GM12873 (cell line): ENCODE data around the gene RTF2.
"Not testable (repeated sequence)": the region's sequence is repeated elsewhere in the genome, so short reads cannot be mapped to it uniquely, and the experiment has no call there.

ENCODE experiments used
- CTCF ChIP-seq: IDR thresholded peaks from 2 replicates; pipeline ENCODE4 v1.5.1; 2012; ENCODE audit warnings: low read depth, mild to moderate bottlenecking, moderate library complexity, low read length, control low read depth; ENCODE audit not compliant: insufficient read depth; ENCODE audit errors: missing control alignments

The RTF2 gene

DNA sequence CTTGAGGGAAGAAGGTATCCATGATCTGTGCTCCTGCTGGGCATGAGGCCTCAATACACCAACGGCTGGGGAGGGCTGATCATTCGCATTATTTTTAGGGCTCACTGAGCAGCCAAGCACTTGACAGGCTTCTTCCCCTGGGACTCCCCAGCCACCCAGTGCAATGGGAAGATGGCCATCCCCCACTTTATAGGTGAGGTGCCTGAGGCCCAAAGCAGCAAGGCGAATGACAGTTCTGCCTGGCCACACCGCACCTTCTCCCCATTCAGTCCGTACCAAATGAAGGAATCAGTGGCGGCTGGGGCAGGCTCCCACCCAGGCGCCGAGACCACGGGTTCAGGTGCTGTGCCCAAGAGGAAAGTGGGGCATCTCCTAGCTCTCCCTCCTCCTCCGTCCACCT is 51.8 kb downstream of the RTF2 start:
- TF ChIP-seq CTCF = no peak

DNA sequence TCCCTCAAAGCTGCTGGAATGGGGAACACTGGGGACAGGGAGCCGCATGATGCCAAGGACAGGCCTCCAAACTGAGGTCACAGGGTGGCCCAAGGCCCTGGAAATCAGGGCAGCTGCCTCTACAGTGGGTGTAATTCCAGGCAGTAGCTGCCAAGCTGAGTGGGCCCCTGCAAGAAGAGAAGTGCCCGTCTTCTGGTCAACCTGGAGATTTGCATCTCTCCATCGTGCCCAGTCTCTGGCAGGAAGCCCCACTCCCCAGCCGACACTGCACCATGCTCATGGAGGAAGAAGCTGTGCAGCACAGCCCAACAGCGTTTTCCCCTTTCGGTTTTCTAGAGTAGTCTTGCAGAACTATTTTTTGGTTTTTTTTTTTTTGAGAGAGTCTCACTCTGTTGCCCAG is 53.9 kb downstream of the RTF2 start:
- no peak for TF ChIP-seq CTCF

GRCh38 chr20:56524444-56524843 is 56.0 kb downstream of the RTF2 start, which contains the start of gene FAM209A:
TSS of gene FAM209A (plus strand) at chr20:56524744. CDS start at chr20:56524809, 65 bp downstream.
- TF ChIP-seq CTCF = not testable (repeated sequence)

- no peak for TF ChIP-seq CTCF
Observed at GRCh38 chr20:56527521-56527920, 59.1 kb downstream of the RTF2 start.

DNA sequence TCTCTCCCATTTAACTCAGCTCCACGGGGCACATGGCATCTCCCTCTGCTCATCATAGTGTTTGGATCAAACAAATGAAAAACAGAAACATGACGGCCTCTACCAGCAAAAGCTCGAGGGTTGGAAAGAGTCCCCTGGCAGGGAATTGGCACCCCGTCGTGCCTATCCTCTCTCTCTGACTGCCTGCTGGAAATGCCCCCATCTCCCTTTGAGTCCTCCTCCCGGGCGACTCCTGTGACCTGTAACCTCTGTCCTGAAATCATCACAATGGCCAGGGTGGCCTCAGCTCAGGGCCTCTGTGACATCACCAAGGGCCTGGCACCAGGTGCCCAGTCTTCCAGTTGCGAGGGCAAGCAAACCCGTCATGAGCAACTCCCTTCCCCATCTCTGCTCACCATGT is 64.5 kb downstream of the RTF2 start, which contains the start of gene FAM209B:
Gene FAM209B (plus strand): TSS at position 301 of the 400 bp plus-strand sequence. CDS start 96 bp downstream, at position 397.
- TF ChIP-seq CTCF = not testable (repeated sequence)

- no peak for TF ChIP-seq CTCF
Observed at GRCh38 chr20:56537997-56538396, 69.6 kb downstream of the RTF2 start.

GRCh38 chr20:56540415-56540814 is 72.0 kb downstream of the RTF2 start:
- no peak for TF ChIP-seq CTCF
